Measurements from ENCODE around the gene C12orf43. TPM values are rescaled to one million over a fixed set of nuclear protein-coding genes. Genes with fewer than 3 reads are reported as not detected.

Gene C12orf43
- total RNA-seq, 1 donor from 2014 or later, result 25.8 TPM

DNA sequence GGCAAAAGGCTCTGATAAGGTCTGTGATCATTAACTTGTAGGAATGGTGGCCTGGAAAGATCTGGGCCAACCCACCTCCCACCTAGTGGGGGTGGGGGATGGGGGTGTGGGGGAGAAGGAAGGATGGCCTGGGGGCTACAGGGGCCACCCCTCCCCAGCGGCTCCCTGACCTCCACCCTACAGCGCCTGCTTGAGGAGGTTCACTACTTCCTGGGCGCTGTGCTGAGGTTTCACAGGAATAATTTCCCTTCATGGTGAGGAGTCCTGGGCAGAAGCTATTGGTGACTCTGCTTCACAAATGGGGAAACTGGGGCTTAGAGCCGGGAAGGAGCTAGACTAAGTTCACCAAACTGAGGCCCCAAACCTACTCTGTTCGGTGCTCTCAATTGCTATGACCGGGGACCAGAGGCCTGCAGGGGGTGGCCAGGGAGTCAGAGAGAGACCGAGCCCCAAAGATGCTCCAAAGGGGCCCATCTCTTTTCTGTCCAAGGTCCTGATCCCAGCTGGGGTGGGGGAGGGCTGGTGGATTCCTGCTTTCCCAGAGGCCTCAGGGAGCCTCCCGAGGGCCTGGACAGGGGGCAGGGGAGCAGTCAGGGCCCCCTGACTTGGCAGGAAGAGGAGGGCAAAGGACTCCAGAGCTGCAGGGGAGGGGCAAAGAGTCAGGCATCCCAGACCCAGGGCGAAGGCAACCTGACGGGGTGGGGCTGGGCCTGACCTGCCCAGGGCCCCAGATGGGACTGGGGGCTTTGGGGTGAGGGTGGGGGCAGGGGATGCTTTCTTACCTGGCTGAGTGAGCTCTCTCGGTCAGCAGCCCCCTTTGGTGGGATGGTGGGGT is 36.2 kb downstream of the C12orf43 start:
- no peak for DNase-seq (ENCODE audit: low read depth, low spot score)
- H3K27me3 Mint-ChIP-seq (ENCODE audit: low read depth), result no peaks in the 10 kb centered on the region
- TF ChIP-seq, protein P1, sequence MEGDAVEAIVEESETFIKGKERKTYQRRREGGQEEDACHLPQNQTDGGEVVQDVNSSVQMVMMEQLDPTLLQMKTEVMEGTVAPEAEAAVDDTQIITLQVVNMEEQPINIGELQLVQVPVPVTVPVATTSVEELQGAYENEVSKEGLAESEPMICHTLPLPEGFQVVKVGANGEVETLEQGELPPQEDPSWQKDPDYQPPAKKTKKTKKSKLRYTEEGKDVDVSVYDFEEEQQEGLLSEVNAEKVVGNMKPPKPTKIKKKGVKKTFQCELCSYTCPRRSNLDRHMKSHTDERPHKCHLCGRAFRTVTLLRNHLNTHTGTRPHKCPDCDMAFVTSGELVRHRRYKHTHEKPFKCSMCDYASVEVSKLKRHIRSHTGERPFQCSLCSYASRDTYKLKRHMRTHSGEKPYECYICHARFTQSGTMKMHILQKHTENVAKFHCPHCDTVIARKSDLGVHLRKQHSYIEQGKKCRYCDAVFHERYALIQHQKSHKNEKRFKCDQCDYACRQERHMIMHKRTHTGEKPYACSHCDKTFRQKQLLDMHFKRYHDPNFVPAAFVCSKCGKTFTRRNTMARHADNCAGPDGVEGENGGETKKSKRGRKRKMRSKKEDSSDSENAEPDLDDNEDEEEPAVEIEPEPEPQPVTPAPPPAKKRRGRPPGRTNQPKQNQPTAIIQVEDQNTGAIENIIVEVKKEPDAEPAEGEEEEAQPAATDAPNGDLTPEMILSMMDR (conservative IDR thresholded peaks at IDR 0.05), result no peak
- H3K9me3 Mint-ChIP-seq, result no peaks in the 10 kb centered on the region
- H3K4me3 Mint-ChIP-seq, result no peak overlapping the region
- H3K36me3 Mint-ChIP-seq (ENCODE audit: low read depth), result no peaks in the 10 kb centered on the region
- H3K4me1 Mint-ChIP-seq, result peaks cover 14% of the 10 kb centered on the region
- no peak overlapping the region for H3K27ac Mint-ChIP-seq (ENCODE audit: unreplicated experiment)

DNA sequence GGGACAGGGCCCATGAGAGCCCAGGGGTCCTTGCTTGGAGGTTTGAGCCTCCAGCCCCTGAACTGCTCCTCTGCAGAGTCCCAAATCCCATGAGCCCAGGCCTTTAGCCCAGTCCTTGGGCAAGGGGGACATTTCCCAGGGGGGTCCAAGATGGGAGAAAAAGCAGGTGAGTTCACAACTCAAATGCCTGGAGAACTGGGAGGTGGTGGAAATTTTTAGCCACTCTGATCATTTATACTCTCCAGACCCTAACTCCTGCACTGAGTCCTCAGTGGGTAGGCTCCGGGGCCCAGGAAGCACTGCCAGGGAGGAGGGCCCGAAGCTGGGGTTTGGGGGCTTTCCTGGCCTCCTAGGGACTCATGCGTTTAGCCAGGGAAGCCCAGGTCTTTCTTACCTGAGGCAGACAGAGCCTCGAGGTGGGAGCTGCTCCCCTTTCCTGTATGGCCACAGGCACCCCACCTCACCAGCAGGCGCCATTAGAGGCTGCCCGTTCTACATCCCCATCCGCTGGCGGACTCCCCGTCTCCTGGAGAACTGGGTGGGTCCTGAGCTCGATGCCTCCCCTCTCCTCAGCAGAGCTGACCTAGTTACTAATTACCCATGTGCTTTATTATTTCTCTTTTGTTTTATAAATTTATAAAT is 36.9 kb downstream of the C12orf43 start:
- Mint-ChIP-seq H3K4me1 (peaks cover 13% of the 10 kb centered on the region), H3K27me3 (ENCODE audit: low read depth) (no peaks in the 10 kb centered on the region), H3K27ac (ENCODE audit: unreplicated experiment) (no peak overlapping the region), H3K4me3 (no peak overlapping the region), H3K36me3 (ENCODE audit: low read depth) (no peaks in the 10 kb centered on the region), H3K9me3 (no peaks in the 10 kb centered on the region)
- DNase-seq (ENCODE audit: low read depth, low spot score), result no peak
- TF ChIP-seq, protein P1 (conservative IDR thresholded peaks at IDR 0.05), result no peak

GRCh38 chr12:120978296-120979219 is 37.7 kb downstream of the C12orf43 start, which contains the start of gene HNF1A:
Gene HNF1A (plus strand): TSS chr12:120978543. CDS start chr12:120978769, 226 bp downstream.
- Mint-ChIP-seq H3K4me3 (no peak within 1 kb of the TSS), H3K27ac (ENCODE audit: unreplicated experiment) (no peak within 1 kb of the TSS), H3K4me1 (peaks cover 5% of the 10 kb centered on the region)

GRCh38 chr12:120977531-120978295 is 38.6 kb downstream of the C12orf43 start:
- no peak overlapping the region for H3K27ac Mint-ChIP-seq (ENCODE audit: unreplicated experiment)
- peaks cover 11% of the 10 kb centered on the region for H3K4me1 Mint-ChIP-seq
- no peaks in the 10 kb centered on the region for H3K27me3 Mint-ChIP-seq (ENCODE audit: low read depth)
- TF ChIP-seq, protein P1 (conservative IDR thresholded peaks at IDR 0.05), result no peak
- H3K9me3 Mint-ChIP-seq, result no peaks in the 10 kb centered on the region
- no peak overlapping the region for H3K4me3 Mint-ChIP-seq
- H3K36me3 Mint-ChIP-seq (ENCODE audit: low read depth), result no peaks in the 10 kb centered on the region
- DNase-seq (ENCODE audit: low read depth, low spot score), result no peak

More at GRCh38 chr12:120978296-120979219, 37.7 kb downstream of the C12orf43 start, which contains the start of gene HNF1A:
- no peaks in the 10 kb centered on the region for H3K27me3 Mint-ChIP-seq (ENCODE audit: low read depth)
- no peak for DNase-seq (ENCODE audit: low read depth, low spot score)
- TF ChIP-seq, protein P1 (conservative IDR thresholded peaks at IDR 0.05), result no peak
- no peaks in the 10 kb centered on the region for H3K36me3 Mint-ChIP-seq (ENCODE audit: low read depth)
- no peaks in the 10 kb centered on the region for H3K9me3 Mint-ChIP-seq
